Activated CD4-positive, CD25-positive, alpha-beta regulatory T cell treated with anti-CD3 and anti-CD28 coated beads, Interleukin-2, amount 50 U/mL, for 24 hours (primary cell): ENCODE results near the gene TTLL6.

Source experiments
- ATAC-seq, 2 donors: fragments of 150-1000 bp; cut with Tn5 transposase; one replicate each; pipeline ENCODE4 v1.10.0; 2021; ENCODE audit warnings: mild to moderate bottlenecking in 1 of 2, moderate library complexity in 1 of 2

The TTLL6 gene

GRCh38 chr17:48759288-48759687, 57.7 kb downstream of the TTLL6 start:
- ATAC-seq: no peak

DNA sequence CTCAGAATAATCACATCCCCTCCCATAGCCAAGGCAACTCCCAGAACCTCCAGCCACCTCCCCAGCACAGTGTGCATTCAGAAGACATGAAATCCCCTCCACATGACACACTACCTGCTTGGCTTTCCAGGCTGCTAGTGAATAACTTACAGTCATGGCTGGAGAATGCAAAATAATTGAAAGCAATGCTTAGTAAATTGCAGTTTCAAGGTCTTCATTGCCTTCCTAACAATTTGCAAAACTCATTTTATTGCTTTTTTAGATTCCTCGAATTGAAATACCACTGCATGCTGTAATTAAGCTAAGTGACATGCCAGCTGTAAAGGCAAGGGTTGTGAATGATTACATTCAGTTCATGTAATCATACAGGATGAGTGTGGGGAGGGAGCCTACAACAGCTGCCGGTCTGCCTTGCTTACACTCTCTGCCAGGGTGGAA, 59.5 kb downstream of the TTLL6 start:
- ATAC-seq: no peak

DNA sequence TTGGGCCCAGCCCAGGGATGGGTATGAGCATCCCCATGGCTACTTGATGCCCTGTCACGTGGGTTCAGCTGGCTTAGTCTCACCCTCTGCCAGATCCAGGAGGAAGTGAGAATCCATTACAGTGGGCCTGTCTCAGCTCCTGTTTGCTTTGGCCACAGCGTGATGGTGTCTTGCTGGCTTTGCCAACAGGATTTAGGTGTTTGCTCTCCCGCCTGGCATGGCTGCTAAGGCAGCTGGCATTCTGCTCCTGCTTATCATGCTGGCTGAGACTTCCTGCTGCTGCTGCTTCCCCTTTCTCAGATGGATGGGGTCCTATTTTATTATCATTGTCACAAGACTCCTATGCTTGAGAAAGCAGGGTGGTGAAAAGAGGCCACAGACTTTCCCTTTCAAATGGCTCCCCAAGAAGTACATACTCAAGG, 60.2 kb downstream of the TTLL6 start:
- no peak for ATAC-seq

DNA sequence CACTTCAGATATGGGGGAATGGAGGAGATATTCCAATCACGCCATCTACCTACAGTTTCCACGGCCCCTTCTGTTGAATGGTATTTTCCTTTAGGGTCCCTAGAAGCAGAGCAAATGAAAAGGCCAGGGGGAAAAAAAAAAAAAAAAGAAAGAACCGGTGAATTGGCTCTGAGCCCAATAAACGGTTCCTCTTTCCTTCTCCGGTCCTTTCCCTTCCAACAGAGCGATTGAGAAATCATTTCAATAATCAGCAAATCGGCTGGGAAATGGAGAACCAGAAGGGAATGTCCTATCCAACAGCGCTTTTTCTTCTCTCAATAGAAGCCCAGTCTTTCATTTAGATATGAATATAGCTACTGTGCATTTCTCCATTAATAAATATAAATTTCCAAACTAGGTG, 61.7 kb downstream of the TTLL6 start:
- no peak for ATAC-seq

DNA sequence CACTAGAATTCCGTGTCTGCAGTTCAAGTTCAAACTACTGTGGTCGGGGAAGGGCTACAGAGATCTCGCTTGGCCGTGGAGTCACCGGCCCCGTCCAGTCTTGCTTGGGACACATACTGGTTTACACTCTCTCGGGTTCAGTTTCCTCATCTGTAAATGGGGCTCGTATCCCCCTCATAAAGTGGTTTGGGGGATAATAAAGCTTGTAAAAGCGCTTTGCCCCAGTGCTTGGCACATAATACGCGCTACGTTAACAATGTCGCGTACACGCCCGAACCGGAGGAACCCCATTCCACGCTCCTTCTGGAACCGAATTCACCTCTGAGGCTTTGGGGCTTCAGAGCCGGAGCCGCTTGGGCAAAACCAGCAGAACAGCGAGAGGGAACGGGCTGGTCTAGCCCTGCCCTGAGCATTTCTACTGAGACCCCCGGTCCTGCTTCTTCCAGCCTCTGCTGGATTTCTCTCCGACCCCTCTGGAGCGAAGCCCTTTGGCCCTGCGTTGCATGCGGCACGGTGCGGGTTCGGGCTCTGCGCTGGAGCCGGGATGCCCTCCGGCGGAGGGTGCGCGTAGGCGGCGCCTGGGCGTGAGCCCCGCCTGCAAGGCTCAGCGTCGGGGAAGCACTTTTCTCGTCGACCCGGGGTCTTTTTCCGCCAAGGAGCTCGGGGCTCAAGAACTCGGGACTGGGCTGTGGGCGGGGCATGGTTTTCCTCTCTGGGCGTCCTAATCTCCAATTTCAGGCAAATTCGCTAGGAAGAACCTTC, 62.3 kb downstream of the TTLL6 start:
- no peak for ATAC-seq

- ATAC-seq: no peak
Measured at GRCh38 chr17:48753794-48754499, 63.1 kb downstream of the TTLL6 start.

DNA sequence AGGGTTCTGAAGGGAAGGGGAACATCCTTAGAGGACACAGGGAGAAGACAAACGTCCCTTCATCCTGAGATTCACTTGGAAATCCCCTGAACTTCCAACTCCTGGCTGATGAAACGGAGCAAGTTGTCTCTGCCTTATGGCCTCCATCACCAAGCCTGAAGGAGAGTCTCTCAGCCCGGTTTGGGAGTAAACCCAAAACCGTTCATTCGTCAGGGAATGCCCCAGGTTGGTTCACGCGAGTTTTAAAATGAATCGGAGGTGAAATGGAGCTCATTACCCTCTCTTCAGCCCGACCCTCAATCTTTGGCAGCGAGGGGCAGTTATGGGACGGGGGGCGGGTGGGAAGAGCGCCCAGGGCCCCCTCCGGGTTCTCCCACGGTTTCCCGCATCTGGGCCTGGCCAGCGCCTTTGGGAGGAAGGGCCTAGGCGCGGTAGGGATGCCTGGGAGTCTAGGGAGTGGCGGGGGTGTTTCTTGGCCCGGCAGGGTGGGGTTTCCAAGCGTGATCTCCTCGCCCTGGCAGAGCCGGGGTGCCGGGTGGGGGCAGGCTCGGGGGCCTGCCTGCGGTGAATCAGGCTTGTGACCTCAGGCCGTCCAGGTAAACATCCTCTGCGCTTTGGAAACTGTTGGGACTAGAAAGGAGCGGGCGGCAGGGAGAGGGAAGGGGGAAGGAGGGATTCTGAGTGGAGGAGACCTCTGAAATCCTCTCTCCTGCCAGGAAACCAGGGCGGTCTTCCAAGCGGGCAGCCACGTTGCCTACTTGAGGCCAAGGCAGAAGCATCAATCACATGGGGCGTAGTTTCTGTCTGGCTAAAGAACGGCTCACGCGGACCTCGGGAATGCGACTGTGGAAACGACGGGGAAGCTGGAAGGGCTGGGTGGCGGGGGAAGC, 64.4 kb downstream of the TTLL6 start:
- no peak for ATAC-seq

DNA sequence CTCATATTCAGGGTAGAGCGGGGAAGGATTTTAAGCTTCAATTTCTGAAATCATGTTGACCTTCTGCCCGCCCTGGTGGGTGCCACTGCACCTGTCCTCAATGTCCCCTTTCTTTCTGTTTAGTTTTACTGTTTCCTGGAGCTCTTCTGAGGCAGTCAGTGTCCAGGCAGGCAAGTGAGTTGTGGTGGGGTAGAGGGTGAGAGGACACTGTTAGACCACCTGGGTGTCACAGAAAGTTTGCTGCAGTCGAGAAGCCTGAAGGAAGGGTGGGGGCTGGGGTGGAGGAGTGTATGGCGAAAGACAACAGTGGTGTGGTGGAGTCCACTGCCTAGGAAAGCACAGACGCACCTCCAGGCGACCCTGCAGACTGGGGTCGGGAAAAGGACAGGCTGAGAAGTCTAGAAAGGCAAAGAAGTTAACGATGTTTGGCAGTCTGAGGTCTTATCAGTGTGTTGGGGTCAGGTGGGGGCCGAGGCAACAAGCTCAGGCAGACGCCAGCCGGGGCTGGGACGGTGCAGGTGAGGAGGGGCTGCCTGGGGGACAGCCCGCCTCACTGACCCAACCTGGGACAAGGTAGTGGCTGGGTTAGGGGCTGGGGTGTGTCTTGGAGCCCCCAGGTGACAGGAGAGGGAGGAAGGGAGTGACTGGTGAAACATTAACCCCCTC, 65.2 kb downstream of the TTLL6 start:
- no peak for ATAC-seq

- ATAC-seq: no peak
Measured at GRCh38 chr17:48751172-48751571, 65.9 kb downstream of the TTLL6 start.

DNA sequence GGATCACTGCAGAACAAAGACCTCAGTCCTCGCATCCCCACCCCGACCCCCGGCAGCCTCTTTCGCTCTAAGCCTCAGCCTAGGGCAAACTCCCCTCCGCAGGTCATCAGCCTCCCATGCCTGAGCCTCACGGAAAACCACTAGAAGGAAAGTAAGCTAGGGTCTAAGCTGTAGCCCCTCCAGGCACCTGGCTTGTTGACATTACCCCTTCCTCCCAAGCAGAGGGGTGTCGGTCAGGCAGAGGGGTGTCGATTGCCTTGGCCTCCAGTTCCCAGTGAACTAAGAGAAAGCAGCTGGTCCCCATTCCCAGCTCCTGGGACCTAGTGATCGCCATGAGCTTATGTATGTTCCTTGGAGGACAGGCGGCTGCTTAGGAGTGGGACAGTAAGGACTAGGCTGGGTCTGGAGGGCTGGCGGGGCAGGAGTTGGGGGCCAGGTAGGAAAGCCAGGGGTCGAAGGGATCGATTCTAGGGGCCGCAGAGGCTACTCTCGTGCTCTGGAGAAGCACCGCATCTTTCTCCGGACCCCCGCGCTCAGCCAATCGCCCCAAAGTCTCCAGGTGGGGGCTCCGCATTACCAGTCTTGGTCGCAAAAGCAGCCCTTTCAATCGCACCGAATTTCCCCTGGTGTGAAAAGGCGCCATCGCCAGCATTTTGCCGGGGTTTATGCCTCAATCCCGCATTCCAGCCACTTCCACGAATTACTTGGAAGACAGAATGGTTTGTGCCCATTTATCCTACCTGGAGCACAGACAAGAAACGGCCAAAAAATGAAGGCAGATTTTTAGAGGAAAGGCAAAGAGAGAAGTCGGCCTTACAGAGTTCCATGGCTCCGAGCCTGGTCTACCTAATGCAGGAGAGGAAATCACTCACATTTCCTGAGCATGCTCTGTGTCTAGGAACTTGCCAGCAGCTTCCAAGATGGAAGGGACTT, 67.1 kb downstream of the TTLL6 start:
- ATAC-seq: no peak

DNA sequence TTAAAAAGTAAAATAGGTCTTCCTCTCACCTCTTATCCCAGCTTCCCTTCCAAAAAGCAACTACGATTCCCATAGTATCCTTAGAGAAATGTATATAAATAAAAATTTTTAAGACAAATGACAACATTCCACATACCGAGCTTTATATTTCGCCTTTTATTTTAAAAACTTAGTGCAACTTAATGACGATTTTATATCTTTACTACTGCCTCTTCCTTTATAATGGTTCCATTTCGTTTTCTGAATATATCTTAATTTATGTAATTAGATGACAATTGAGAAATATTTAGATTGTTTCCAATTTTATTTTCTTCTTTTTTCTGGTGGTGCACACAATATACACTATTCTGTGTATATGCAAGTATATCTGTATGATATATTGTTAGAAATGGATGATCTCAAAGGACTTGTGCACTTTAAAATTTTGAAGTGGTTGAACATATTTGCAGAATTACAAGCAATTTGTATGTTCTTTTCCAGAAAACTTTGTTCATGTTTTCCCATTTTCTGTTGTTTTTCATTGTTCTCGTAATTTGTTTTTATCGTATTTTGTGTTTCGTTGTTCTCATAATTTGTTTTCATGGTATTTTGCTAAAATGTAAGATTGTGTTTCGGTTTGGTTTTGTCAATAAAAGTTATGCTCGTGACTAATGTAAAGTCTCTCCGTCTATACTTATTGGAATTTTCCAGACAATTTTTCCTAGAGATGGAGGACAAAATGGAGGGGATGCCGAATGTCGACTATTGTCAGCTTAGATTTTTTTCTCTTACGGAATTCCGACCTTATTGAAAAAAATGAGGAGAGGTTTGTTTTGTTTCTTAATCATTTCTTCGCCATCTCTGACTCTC, 68.1 kb downstream of the TTLL6 start:
- no peak for ATAC-seq

GRCh38 chr17:48747445-48748363, 69.3 kb downstream of the TTLL6 start:
- no peak for ATAC-seq

GRCh38 chr17:48746916-48747444, 70.0 kb downstream of the TTLL6 start:
- ATAC-seq: no peak

- ATAC-seq: no peak
Measured at GRCh38 chr17:48745381-48746275, 71.4 kb downstream of the TTLL6 start.

DNA sequence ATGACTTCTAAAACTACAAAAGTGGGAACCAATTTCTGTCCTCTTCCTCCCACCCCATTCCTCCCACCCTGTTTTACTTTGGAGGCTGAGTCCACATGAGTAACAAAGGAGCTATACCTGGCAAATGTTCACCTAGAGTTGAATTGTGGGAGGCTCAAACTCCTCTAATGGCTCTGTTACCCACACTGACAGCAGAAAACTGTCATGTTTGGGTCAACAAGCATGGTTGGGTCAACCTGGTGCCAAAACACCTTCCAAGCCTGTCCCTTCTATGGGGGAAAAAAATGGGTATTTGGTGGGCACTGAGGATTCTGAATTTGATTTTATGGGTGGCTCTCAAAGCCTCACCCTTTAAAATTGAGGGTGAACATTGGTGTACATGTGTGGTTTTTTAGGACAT, 76.5 kb downstream of the TTLL6 start:
- no peak for ATAC-seq

- ATAC-seq: no peak
Measured at GRCh38 chr17:48738803-48739526, 78.1 kb downstream of the TTLL6 start.

GRCh38 chr17:48738424-48738802, 78.6 kb downstream of the TTLL6 start:
- ATAC-seq: no peak
